Peyer's patch (tissue), 4 donors: ENCODE results near the gene PLCL2. TPM values are rescaled to one million over a fixed set of nuclear protein-coding genes. Genes with fewer than 3 reads are reported as not detected.

Source experiments
- DNase-seq, 3 donors: peaks; one replicate each; pipeline ENCODE4 v3.0.0-alpha.2; 2017 to 2019
- H3K27ac ChIP-seq, 4 donors: fragments of 200-600 bp; sonication (generic); one replicate each; pipeline ENCODE4 v1.5.1; 2016 to 2019
- H3K27me3 ChIP-seq, 2 donors: fragments of 200-600 bp; sonication (generic); one replicate each; pipeline ENCODE4 v1.5.1; 2019
- H3K36me3 ChIP-seq, 3 donors: fragments of 200-600 bp; sonication (generic); one replicate each; pipeline ENCODE4 v1.5.1; 2016 to 2019
- H3K4me1 ChIP-seq, 4 donors: fragments of 200-600 bp; sonication (generic); one replicate each; pipeline ENCODE4 v1.5.1; 2016 to 2019
- H3K4me3 ChIP-seq, 4 donors: fragments of 200-600 bp; sonication (generic); 1 replicate in 3 of 4; 2 replicates in 1 of 4; pipeline ENCODE4 v1.5.1; 2016 to 2019; ENCODE audit warnings: mild to moderate bottlenecking in 1 of 4
- H3K9me3 ChIP-seq, 4 donors: fragments of 200-600 bp; sonication (generic); one replicate each; pipeline ENCODE4 v1.5.1; 2016 to 2019; ENCODE audit warnings: mild to moderate bottlenecking in 1 of 4
- CTCF ChIP-seq, 6 experiments: fragments of 450-650 bp in 4 of 6; fragments of 200-600 bp in 2 of 6; sonication (generic) in 1 of 6; IDR thresholded peaks; one replicate each; pipeline ENCODE4 v1.5.1; 2017 to 2019; ENCODE audit warnings: antibody characterized with exemption in 6 of 6, mild to moderate bottlenecking in 3 of 6, moderate library complexity in 1 of 6
- POLR2A ChIP-seq, 2 donors: fragments of 450-650 bp; IDR thresholded peaks; one replicate each; pipeline ENCODE4 v1.5.1; 2017; ENCODE audit warnings: antibody characterized with exemption in 2 of 2, mild to moderate bottlenecking in 2 of 2, moderate library complexity in 2 of 2
- total RNA-seq, 4 donors: library from RNA; depleted of rRNA; stranded (reverse); fragments of >200 nt; gene quantifications; one replicate each; pipeline ENCODE4 v1.1.0, GENCODE V29; 2016

Gene PLCL2
- total RNA-seq, 4 donors from 2014 or later = 21.8 to 39.6 (median 25.4) TPM

- no peaks in the 10 kb centered on the region for H3K27me3 ChIP-seq
- no peaks in the 10 kb centered on the region for H3K9me3 ChIP-seq
- no peak overlapping the region for H3K4me3 ChIP-seq
- TF ChIP-seq CTCF (IDR thresholded peaks at IDR 0.05) = no peak
- no peak for TF ChIP-seq POLR2A (IDR thresholded peaks at IDR 0.05)
- no peak for DNase-seq
- H3K36me3 ChIP-seq = no peaks in the 10 kb centered on the region
- no peak overlapping the region for H3K27ac ChIP-seq
- H3K4me1 ChIP-seq = no peaks in the 10 kb centered on the region
Measured at GRCh38 chr3:17046623-17047022, 161.9 kb downstream of the PLCL2 start.

- TF ChIP-seq POLR2A (IDR thresholded peaks at IDR 0.05) (no peak), CTCF (IDR thresholded peaks at IDR 0.05) (no peak)
- no peaks in the 10 kb centered on the region for H3K4me1 ChIP-seq
- DNase-seq = no peak
- no peak overlapping the region for H3K4me3 ChIP-seq
- H3K36me3 ChIP-seq = no peaks in the 10 kb centered on the region
- no peaks in the 10 kb centered on the region for H3K27me3 ChIP-seq
- no peak overlapping the region for H3K27ac ChIP-seq
- no peaks in the 10 kb centered on the region for H3K9me3 ChIP-seq
Measured at GRCh38 chr3:17047162-17047561, 162.4 kb downstream of the PLCL2 start.

GRCh38 chr3:17047894-17048293 lies 163.1 kb downstream of the PLCL2 start:
- Histone ChIP-seq H3K4me1 (no peaks in the 10 kb centered on the region), H3K27ac (no peak overlapping the region), H3K27me3 (no peaks in the 10 kb centered on the region), H3K9me3 (no peaks in the 10 kb centered on the region), H3K4me3 (no peak overlapping the region), H3K36me3 (no peaks in the 10 kb centered on the region)
- DNase-seq = no peak
- TF ChIP-seq CTCF (IDR thresholded peaks at IDR 0.05) (no peak), POLR2A (IDR thresholded peaks at IDR 0.05) (no peak)

- no peak overlapping the region for H3K27ac ChIP-seq
- H3K4me3 ChIP-seq = no peak overlapping the region
- H3K9me3 ChIP-seq = no peaks in the 10 kb centered on the region
- TF ChIP-seq CTCF (IDR thresholded peaks at IDR 0.05) (no peak), POLR2A (IDR thresholded peaks at IDR 0.05) (no peak)
- H3K27me3 ChIP-seq = no peaks in the 10 kb centered on the region
- H3K4me1 ChIP-seq = no peaks in the 10 kb centered on the region
- H3K36me3 ChIP-seq = no peaks in the 10 kb centered on the region
- DNase-seq = no peak
Measured at GRCh38 chr3:17050071-17050470, 165.3 kb downstream of the PLCL2 start.

GRCh38 chr3:17050506-17050905 lies 165.8 kb downstream of the PLCL2 start:
- no peak for DNase-seq
- H3K27me3 ChIP-seq = no peaks in the 10 kb centered on the region
- H3K4me1 ChIP-seq = no peaks in the 10 kb centered on the region
- H3K9me3 ChIP-seq = no peaks in the 10 kb centered on the region
- no peak for TF ChIP-seq POLR2A (IDR thresholded peaks at IDR 0.05)
- no peak for TF ChIP-seq CTCF (IDR thresholded peaks at IDR 0.05)
- H3K36me3 ChIP-seq = no peaks in the 10 kb centered on the region
- H3K4me3 ChIP-seq = no peak overlapping the region
- H3K27ac ChIP-seq = no peak overlapping the region

GRCh38 chr3:17052363-17052762 lies 167.6 kb downstream of the PLCL2 start:
- no peaks in the 10 kb centered on the region for H3K36me3 ChIP-seq
- no peak overlapping the region for H3K4me3 ChIP-seq
- no peaks in the 10 kb centered on the region for H3K27me3 ChIP-seq
- no peaks in the 10 kb centered on the region for H3K4me1 ChIP-seq
- TF ChIP-seq POLR2A (IDR thresholded peaks at IDR 0.05) (no peak), CTCF (IDR thresholded peaks at IDR 0.05) (no peak)
- no peaks in the 10 kb centered on the region for H3K9me3 ChIP-seq
- DNase-seq = no peak
- H3K27ac ChIP-seq = no peak overlapping the region
